ENCODE data around the gene TRPM1. TPM values are rescaled to one million over a fixed set of nuclear protein-coding genes. Genes with fewer than 3 reads are reported as not detected.

Gene TRPM1
- total RNA-seq, 4 donors from 2014 or later, result not detected

DNA sequence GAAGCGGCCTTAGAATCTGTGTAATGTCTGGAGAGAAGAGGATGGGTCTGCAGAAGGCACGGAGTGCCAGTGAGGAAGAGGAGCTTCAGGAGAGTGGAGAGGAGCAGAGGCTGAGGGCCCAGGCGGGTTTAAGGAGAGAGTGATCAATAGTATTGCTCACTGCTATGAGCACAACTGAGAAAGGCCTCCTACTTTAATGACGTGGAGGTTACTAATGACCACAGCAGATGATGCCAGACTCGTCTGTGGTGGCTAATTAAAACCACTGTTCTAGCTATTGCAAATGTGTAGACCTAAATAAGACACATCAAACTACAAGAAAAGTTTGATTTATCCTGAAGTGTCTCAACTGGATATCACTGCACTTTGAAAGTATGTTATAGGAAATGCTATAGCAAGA lies 143.3 kb downstream of the TRPM1 start:
- WGBS, 2 donors (ENCODE audit: low coverage in 1 of 2), result 87 to 94% methylated on average over 4 to 5 of the region's 5 CpGs

DNA sequence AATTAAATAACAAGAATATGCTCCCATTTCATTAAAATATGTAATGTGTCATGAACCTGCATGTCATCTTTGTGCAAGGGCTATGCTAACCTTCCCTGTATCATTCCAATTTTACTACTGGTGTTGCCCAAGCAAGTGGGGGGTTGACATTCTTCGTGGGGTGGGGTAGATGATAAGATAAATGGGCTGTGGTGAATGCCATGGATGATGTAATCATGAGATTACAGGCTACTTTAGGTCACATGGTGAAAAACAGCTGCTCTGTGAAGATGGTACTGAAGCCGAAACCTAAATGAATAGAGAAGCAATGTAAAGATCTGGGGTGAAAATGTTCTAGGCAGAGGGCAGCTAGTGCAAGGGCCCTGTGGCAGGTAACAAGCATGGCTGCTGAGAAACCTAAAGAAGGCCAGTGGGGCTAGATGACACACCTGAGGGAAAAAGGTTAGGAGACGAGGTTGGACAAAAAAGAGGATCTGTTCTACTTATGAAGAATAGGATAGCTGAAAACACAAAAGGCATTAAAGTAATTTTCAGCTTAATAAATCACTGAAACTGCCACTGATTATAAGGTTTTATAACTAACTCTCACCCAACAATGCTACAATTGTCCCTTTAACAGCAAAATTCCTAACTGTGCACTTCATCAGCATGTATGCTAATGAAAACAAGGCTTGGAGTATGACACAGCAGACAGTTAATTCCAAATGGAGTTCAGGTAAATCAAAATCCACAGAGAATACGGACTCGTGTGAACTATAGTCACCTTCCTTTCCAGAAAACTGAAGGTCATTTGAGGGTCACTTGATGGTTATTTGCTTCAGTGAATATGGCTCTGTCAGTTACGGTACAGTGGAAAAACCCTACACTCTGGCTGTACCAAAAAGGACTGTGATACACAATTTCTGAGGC lies 145.1 kb downstream of the TRPM1 start:
- peaks cover 0 to 8% (median 0%) of the 10 kb centered on the region in 3 donors for H3K4me1 ChIP-seq
- 83 to 92% methylated on average over 6 of the region's 6 CpGs for WGBS, 2 donors (ENCODE audit: low coverage in 1 of 2)
- H3K27ac ChIP-seq, result no peak overlapping the region
- peaks cover 3 to 94% of the 10 kb centered on the region in 2 donors for H3K36me3 ChIP-seq
- TF ChIP-seq, protein P1, sequence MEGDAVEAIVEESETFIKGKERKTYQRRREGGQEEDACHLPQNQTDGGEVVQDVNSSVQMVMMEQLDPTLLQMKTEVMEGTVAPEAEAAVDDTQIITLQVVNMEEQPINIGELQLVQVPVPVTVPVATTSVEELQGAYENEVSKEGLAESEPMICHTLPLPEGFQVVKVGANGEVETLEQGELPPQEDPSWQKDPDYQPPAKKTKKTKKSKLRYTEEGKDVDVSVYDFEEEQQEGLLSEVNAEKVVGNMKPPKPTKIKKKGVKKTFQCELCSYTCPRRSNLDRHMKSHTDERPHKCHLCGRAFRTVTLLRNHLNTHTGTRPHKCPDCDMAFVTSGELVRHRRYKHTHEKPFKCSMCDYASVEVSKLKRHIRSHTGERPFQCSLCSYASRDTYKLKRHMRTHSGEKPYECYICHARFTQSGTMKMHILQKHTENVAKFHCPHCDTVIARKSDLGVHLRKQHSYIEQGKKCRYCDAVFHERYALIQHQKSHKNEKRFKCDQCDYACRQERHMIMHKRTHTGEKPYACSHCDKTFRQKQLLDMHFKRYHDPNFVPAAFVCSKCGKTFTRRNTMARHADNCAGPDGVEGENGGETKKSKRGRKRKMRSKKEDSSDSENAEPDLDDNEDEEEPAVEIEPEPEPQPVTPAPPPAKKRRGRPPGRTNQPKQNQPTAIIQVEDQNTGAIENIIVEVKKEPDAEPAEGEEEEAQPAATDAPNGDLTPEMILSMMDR (IDR thresholded peaks at IDR 0.05), result no peak
- no peak for TF ChIP-seq POLR2AphosphoS5 (IDR thresholded peaks at IDR 0.05)
- no peaks in the 10 kb centered on the region for H3K27me3 ChIP-seq
- H3K9me3 ChIP-seq, result no peaks in the 10 kb centered on the region
- ATAC-seq, result no peak
- H3K4me3 ChIP-seq, result no peak overlapping the region

More for the DNA sequence above, 143.3 kb downstream of the TRPM1 start:
- ATAC-seq, result no peak
- Histone ChIP-seq H3K9me3 (no peaks in the 10 kb centered on the region), H3K27me3 (no peaks in the 10 kb centered on the region), H3K4me3 (no peak overlapping the region), H3K27ac (no peak overlapping the region), H3K4me1 (peaks cover 0 to 8% (median 0%) of the 10 kb centered on the region in 3 donors), H3K36me3 (peaks cover 3 to 90% of the 10 kb centered on the region in 2 donors)
- TF ChIP-seq, protein P1 (IDR thresholded peaks at IDR 0.05), result no peak
- no peak for TF ChIP-seq EP300 (IDR thresholded peaks at IDR 0.05)
- no peak for TF ChIP-seq POLR2AphosphoS5 (IDR thresholded peaks at IDR 0.05)
- no peak for TF ChIP-seq POLR2A (IDR thresholded peaks at IDR 0.05)

GRCh38 chr15:30954674-30955073 lies 146.9 kb downstream of the TRPM1 start:
- Histone ChIP-seq H3K4me1 (peaks cover 0 to 8% (median 0%) of the 10 kb centered on the region in 3 donors), H3K9me3 (no peaks in the 10 kb centered on the region), H3K27me3 (no peaks in the 10 kb centered on the region), H3K36me3 (peaks cover 3 to 99% of the 10 kb centered on the region in 2 donors), H3K27ac (no peak overlapping the region), H3K4me3 (no peak overlapping the region)
- ATAC-seq, result no peak
- TF ChIP-seq EP300 (IDR thresholded peaks at IDR 0.05) (no peak), POLR2A (IDR thresholded peaks at IDR 0.05) (no peak), POLR2AphosphoS5 (IDR thresholded peaks at IDR 0.05) (no peak)
- TF ChIP-seq, protein P1 (IDR thresholded peaks at IDR 0.05), result no peak
- WGBS, 2 donors (ENCODE audit: low coverage in 1 of 2), result 73 to 100% methylated on average over 1 of the region's 1 CpG

DNA sequence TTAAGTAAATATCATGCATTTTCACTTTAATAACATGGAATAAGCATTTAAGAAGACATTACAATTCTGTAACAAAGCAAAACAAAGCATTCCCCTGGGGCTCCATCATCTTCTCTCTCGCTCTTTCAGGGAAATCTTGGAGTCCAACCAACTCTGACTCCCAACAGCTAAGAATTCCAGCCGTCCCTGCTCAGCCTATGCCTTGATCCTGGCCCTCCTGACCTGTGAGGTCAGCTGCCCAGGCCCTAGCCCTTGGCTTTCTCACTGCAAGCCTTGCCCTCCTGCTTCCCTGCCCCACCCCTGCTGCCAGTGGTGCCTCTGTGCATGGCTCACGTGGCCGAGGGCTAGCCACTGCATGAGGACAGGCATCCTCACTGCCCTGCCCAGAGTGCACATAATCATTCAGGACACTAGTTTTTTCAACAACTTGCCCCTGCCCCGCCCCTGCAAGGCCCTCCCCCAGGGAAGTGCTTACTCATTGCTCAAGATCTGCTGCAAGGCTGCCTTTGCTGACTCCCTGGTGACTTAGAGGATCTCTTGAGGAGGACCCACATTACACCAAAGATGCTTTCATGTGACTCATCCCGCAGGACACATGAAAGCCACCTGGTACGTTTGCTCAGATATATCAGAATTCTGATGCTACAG lies 147.7 kb downstream of the TRPM1 start:
- ATAC-seq, result no peak
- TF ChIP-seq EP300 (IDR thresholded peaks at IDR 0.05) (no peak), POLR2A (IDR thresholded peaks at IDR 0.05) (no peak), POLR2AphosphoS5 (IDR thresholded peaks at IDR 0.05) (no peak)
- TF ChIP-seq, protein P1 (IDR thresholded peaks at IDR 0.05), result no peak
- Histone ChIP-seq H3K4me3 (no peak overlapping the region), H3K27me3 (no peaks in the 10 kb centered on the region), H3K36me3 (peaks cover 0 to 99% of the 10 kb centered on the region in 2 donors), H3K27ac (no peak overlapping the region), H3K4me1 (peaks cover 0 to 8% (median 0%) of the 10 kb centered on the region in 3 donors), H3K9me3 (peaks cover 0 to 6% (median 0%) of the 10 kb centered on the region in 3 donors)
- WGBS, 2 donors (ENCODE audit: low coverage in 1 of 2), result 43 to 66% methylated on average over 4 of the region's 7 CpGs

Measured in gastroesophageal sphincter (tissue), 4 donors.